Transverse colon (tissue), 4 donors: ENCODE results near the gene PPP1CC. TPM values are rescaled to one million over a fixed set of nuclear protein-coding genes. Genes with fewer than 3 reads are reported as not detected.

Source experiments
- DNase-seq: peaks from one replicate; pipeline ENCODE4 v3.0.0-alpha.2; 2019
- H3K27ac ChIP-seq, 4 donors: fragments of 200-600 bp; sonication (generic); 2 replicates each; pipeline ENCODE4 v1.5.1; 2016 to 2018; ENCODE audit warnings: inconsistent platforms in 4 of 4
- H3K27me3 ChIP-seq: fragments of 200-600 bp; sonication (generic); 2 replicates; pipeline ENCODE4 v1.5.1; 2017; ENCODE audit warnings: inconsistent platforms
- H3K36me3 ChIP-seq, 4 donors: fragments of 200-600 bp; sonication (generic); 2 replicates each; pipeline ENCODE4 v1.5.1; 2017 to 2019; ENCODE audit warnings: inconsistent platforms in 4 of 4
- H3K4me1 ChIP-seq, 4 donors: fragments of 200-600 bp; sonication (generic); 2 replicates each; pipeline ENCODE4 v1.5.1; 2017 to 2020; ENCODE audit warnings: inconsistent platforms in 4 of 4
- H3K4me3 ChIP-seq, 4 donors: fragments of 200-600 bp; sonication (generic); 1 replicate in 1 of 4; 2 replicates in 3 of 4; pipeline versions ENCODE4 v1.5.1 to v1.6.1; 2017 to 2019; ENCODE audit warnings: inconsistent platforms in 4 of 4
- H3K9me3 ChIP-seq, 2 donors: fragments of 200-600 bp; sonication (generic); 2 replicates each; pipeline ENCODE4 v1.5.1; 2017 to 2019; ENCODE audit warnings: inconsistent platforms in 2 of 2
- EP300 ChIP-seq: sonication (generic); formaldehyde crosslinking; IDR thresholded peaks from one replicate; pipeline ENCODE4 v1.6.1; 2017; ENCODE audit warnings: antibody characterized with exemption, low read depth
- POLR2A ChIP-seq: fragments of 450-650 bp; IDR thresholded peaks from one replicate; pipeline ENCODE4 v1.6.1; 2016; ENCODE audit warnings: antibody characterized with exemption, mild to moderate bottlenecking, moderate library complexity
- POLR2AphosphoS5 ChIP-seq, 3 donors: sonication (generic); formaldehyde crosslinking; IDR thresholded peaks; one replicate each; pipeline ENCODE4 v1.6.1; 2016; ENCODE audit warnings: antibody characterized with exemption in 3 of 3
- WGBS, 2 donors: methylation state at CpG; one replicate each; pipeline ENCODE4 v1.1.5; 2018; ENCODE audit warnings: low coverage in 1 of 2; 5-methylcytosine and 5-hydroxymethylcytosine counted together
- in situ Hi-C, 4 donors: fragments of 200-750 bp; cut with MboI; loops; one replicate each; pipeline versions ENCODE4 v1.15.0 to v1.15.1; 2017; ENCODE audit warnings: low sequenced_read_pairs in 3 of 4, low pct_ligation_motif_present in 1 of 4, low pct_unique_long_range_greater_than_20kb in 1 of 4
- intact Hi-C: fragments of 100-400 bp; cut with DNase I; formaldehyde crosslinking; loops from one replicate; pipeline ENCODE4 v1.15.1; 2023; ENCODE audit warnings: low total_unique reads
- total RNA-seq, 4 donors: library from RNA; depleted of rRNA; stranded (reverse); fragments of >200 nt; gene quantifications; one replicate each; pipeline ENCODE4 v1.1.0, GENCODE V29; 2016
- TF ChIP-seq, protein P1 (sequence below), 5 experiments: fragments of 200-600 bp in 3 of 5; fragments of 450-650 bp in 2 of 5; sonication (generic) in 3 of 5; IDR thresholded peaks; 1 replicate in 2 of 5; 2 replicates in 3 of 5; pipeline ENCODE4 v1.5.1; 2016 to 2017; ENCODE audit warnings: antibody characterized with exemption in 5 of 5, inconsistent platforms in 3 of 5, mild to moderate bottlenecking in 2 of 5, moderate library complexity in 1 of 5

PPP1CC gene
- total RNA-seq, 4 donors from 2014 or later = 156 to 759 (median 244) TPM

DNA sequence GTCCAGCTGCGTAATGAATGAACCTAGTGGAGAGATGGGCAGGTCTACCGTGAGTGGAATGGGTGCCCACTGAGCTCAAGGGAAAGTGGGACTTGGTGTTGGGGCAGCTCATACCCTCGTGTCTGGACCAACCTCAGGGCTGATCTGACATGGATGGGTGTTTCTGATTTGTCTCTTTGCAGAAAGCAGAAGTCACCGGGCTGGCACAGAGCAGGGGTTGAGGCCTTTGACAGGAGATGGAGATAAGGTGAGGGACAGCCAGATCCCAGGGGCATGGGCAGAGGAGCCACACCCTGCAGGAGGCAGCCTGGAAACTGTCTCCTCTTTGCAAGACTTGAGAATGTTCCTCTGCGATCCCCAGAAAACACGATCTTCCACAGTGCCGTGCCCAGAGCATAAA, 20.9 kb upstream of the PPP1CC start:
- no peak for DNase-seq
- Histone ChIP-seq H3K27me3 (no peaks in the 10 kb centered on the region), H3K36me3 (no peaks in the 10 kb centered on the region), H3K9me3 (no peaks in the 10 kb centered on the region), H3K4me3 (no peak overlapping the region), H3K4me1 (peaks cover 0 to 14% (median under 1%) of the 10 kb centered on the region in 4 donors), H3K27ac (no peak overlapping the region)
- TF ChIP-seq EP300 = no peak
- TF ChIP-seq, protein P1, sequence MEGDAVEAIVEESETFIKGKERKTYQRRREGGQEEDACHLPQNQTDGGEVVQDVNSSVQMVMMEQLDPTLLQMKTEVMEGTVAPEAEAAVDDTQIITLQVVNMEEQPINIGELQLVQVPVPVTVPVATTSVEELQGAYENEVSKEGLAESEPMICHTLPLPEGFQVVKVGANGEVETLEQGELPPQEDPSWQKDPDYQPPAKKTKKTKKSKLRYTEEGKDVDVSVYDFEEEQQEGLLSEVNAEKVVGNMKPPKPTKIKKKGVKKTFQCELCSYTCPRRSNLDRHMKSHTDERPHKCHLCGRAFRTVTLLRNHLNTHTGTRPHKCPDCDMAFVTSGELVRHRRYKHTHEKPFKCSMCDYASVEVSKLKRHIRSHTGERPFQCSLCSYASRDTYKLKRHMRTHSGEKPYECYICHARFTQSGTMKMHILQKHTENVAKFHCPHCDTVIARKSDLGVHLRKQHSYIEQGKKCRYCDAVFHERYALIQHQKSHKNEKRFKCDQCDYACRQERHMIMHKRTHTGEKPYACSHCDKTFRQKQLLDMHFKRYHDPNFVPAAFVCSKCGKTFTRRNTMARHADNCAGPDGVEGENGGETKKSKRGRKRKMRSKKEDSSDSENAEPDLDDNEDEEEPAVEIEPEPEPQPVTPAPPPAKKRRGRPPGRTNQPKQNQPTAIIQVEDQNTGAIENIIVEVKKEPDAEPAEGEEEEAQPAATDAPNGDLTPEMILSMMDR (IDR thresholded peaks at IDR 0.05) = no peak
- TF ChIP-seq POLR2AphosphoS5 (IDR thresholded peaks at IDR 0.05) = no peak
- TF ChIP-seq POLR2A = no peak
- intact Hi-C loops = no loop called here
- in situ Hi-C loops = no loop called here
- WGBS, 2 donors = 86 to 89% methylated on average over 3 to 7 of the region's 7 CpGs

DNA sequence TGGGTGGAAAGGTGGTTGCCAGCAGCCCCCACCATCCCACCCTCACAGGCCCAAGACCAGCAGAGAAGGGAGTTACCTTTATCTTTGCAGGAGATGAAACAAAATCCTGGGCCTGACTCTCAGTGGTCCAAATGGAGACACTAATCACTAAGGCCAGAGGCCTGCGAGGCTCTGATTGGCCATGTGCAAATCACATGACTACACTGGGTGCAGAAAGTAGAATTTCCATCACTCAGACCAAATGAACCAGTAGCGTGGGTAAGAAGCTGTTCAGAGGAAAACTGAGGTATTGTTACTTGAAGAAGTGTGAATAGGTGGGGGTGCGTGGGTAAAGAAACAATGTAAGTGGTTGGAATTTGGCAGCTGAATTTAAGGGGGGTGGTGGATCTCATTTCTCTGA, 20.2 kb upstream of the PPP1CC start:
- no peak overlapping the region for H3K27ac ChIP-seq
- WGBS, 2 donors = 83 to 93% methylated on average over 3 of the region's 3 CpGs
- H3K4me1 ChIP-seq = peaks cover 0 to 14% (median 2%) of the 10 kb centered on the region in 4 donors
- no peak overlapping the region for H3K4me3 ChIP-seq
- in situ Hi-C loops (no loop called here), intact Hi-C loops (no loop called here)
- no peaks in the 10 kb centered on the region for H3K27me3 ChIP-seq
- no peaks in the 10 kb centered on the region for H3K9me3 ChIP-seq
- no peaks in the 10 kb centered on the region for H3K36me3 ChIP-seq
- DNase-seq = no peak
- TF ChIP-seq, protein P1 (IDR thresholded peaks at IDR 0.05) = no peak
- TF ChIP-seq POLR2A = no peak

DNA sequence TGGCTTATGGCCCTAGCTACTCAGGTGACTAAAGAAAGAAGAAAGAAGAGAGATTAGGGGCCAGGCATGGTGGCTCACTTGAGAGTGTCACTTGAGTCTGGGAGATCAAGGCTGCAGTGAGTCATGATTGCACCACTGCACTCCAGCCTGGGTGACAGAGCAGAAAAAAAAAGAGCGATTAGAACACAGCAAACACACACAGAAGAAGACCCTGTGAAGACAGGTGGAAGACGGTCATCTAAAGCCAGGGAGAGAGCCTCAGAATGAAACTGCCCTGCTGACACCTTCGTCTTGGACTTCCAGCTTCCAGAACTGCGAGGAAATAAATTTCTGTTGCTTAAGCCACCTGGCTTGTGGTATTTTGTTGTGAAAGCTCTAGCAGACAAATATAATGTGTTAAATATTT, 17.5 kb upstream of the PPP1CC start:
- intact Hi-C loops (no loop called here), in situ Hi-C loops (no loop called here)
- TF ChIP-seq EP300 (no peak), POLR2AphosphoS5 (IDR thresholded peaks at IDR 0.05) (no peak), POLR2A (no peak)
- TF ChIP-seq, protein P1 (IDR thresholded peaks at IDR 0.05) = no peak
- Histone ChIP-seq H3K27me3 (no peaks in the 10 kb centered on the region), H3K36me3 (no peaks in the 10 kb centered on the region), H3K9me3 (no peaks in the 10 kb centered on the region), H3K4me3 (no peak overlapping the region), H3K27ac (no peak overlapping the region), H3K4me1 (peaks cover 0 to 5% (median 2%) of the 10 kb centered on the region in 4 donors)
- no peak for DNase-seq
- WGBS, 2 donors = 77 to 95% methylated on average over 4 of the region's 4 CpGs

DNA sequence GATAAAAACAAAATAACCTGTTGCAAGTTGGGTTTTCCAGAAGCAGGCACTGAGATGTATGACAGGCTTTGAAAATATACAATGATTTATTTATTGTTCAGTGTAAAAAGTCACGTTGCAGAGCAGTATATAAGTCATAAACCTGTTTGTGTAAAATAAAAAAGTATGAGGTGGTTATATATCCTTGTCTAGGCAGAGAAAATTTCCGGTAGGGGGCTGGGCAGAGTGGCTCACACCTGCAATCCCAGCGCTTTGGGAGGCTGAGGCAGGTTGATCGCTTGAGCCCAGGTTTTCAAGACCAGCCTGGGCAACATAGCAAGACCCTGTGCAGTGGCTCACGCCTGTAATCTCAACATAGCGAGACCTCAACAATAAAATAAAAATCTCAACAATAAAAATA, 16.2 kb upstream of the PPP1CC start:
- 60 to 66% methylated on average over 5 to 6 of the region's 6 CpGs for WGBS, 2 donors
- TF ChIP-seq POLR2A = no peak
- TF ChIP-seq, protein P1 (IDR thresholded peaks at IDR 0.05) = peak in 1 of 5 experiments; percentile 29
- DNase-seq = peak; percentile 54
- Histone ChIP-seq H3K4me3 (no peak overlapping the region), H3K36me3 (no peaks in the 10 kb centered on the region), H3K4me1 (peaks cover 0 to 4% (median 0%) of the 10 kb centered on the region in 4 donors), H3K9me3 (no peaks in the 10 kb centered on the region), H3K27ac (no peak overlapping the region), H3K27me3 (no peaks in the 10 kb centered on the region)
- intact Hi-C loops = no loop called here
- in situ Hi-C loops = no loop called here
